ENCODE results near the gene PIK3C2G.
"Not testable (repeated sequence)": the region's sequence is repeated elsewhere in the genome, so short reads cannot be mapped to it uniquely, and the experiment has no call there.

PIK3C2G gene

GRCh38 chr12:18261273-18261672, at the start of gene PIK3C2G:
TSS of gene PIK3C2G (plus strand) at chr12:18261518. CDS start at chr12:18282082, 20,564 bp downstream.
- DNase-seq = no peak

- DNase-seq = no peak
These were observed 43.4 kb upstream of the PIK3C2G start for GRCh38 chr12:18217966-18218365.

- DNase-seq = no peak
These were observed 39.6 kb upstream of the PIK3C2G start for GRCh38 chr12:18221726-18222125.

- no peak for DNase-seq
These were observed 38.6 kb upstream of the PIK3C2G start for GRCh38 chr12:18222699-18223098.

- no peak for DNase-seq
These were observed 36.6 kb upstream of the PIK3C2G start for GRCh38 chr12:18224745-18225144.

- no peak for DNase-seq
These were observed 21.8 kb upstream of the PIK3C2G start for GRCh38 chr12:18239526-18239925.

GRCh38 chr12:18242380-18243089, 18.8 kb upstream of the PIK3C2G start:
- no peak for DNase-seq

- DNase-seq = no peak
These were observed 18.1 kb upstream of the PIK3C2G start for GRCh38 chr12:18243238-18243637.

- no peak for DNase-seq
These were observed 15.3 kb upstream of the PIK3C2G start for GRCh38 chr12:18246066-18246465.

- no peak for DNase-seq
These were observed 10.9 kb upstream of the PIK3C2G start for GRCh38 chr12:18250313-18250916.

- no peak for DNase-seq
These were observed 7.2 kb upstream of the PIK3C2G start for GRCh38 chr12:18254081-18254480.

GRCh38 chr12:18255004-18255403, 6.3 kb upstream of the PIK3C2G start:
- DNase-seq = not testable (repeated sequence)

- DNase-seq = no peak
These were observed 4.1 kb upstream of the PIK3C2G start for GRCh38 chr12:18257251-18257650.

GRCh38 chr12:18258929-18259328, 2.4 kb upstream of the PIK3C2G start:
- no peak for DNase-seq

- no peak for DNase-seq
These were observed 1.2 kb upstream of the PIK3C2G start for GRCh38 chr12:18259906-18260682.

- no peak for DNase-seq
These were observed 588 bp downstream of the PIK3C2G start for GRCh38 chr12:18261906-18262305.

- DNase-seq = no peak
These were observed 1.2 kb downstream of the PIK3C2G start for GRCh38 chr12:18262514-18262913.

GRCh38 chr12:18264581-18265075, 3.3 kb downstream of the PIK3C2G start:
- DNase-seq = no peak

GRCh38 chr12:18267427-18268099, 6.2 kb downstream of the PIK3C2G start:
- DNase-seq = no peak

GRCh38 chr12:18270958-18271460, 9.7 kb downstream of the PIK3C2G start:
- no peak for DNase-seq

- DNase-seq = no peak
These were observed 14.7 kb downstream of the PIK3C2G start for GRCh38 chr12:18275981-18276380.

GRCh38 chr12:18277196-18277595, 15.9 kb downstream of the PIK3C2G start:
- DNase-seq = no peak

GRCh38 chr12:18280728-18281127, 19.4 kb downstream of the PIK3C2G start:
- DNase-seq = no peak

Data from NK-92 treated with Interleukin-12 subunit alpha and Interleukin-12 subunit beta, amount 100 ng/mL, for 24 hours (cell line).